Type B pancreatic cell (in vitro differentiated cells): Measurements from ENCODE around the gene WNT9A. TPM values are rescaled to one million over a fixed set of nuclear protein-coding genes. Genes with fewer than 3 reads are reported as not detected.
A peak's percentile ranks its signal among the peaks of the same experiment; 100 is the strongest.
"Not testable (repeated sequence)": the region's sequence is repeated elsewhere in the genome, so short reads cannot be mapped to it uniquely, and the experiment has no call there.

Source experiments
- DNase-seq: peaks from one replicate; pipeline ENCODE4 v3.0.0; 2021; ENCODE audit warnings: mixed read lengths; ENCODE audit not compliant: unreplicated experiment; ENCODE audit errors: extremely low spot score
- H3K27ac Mint-ChIP-seq: 2 replicates; pipeline ENCODE4 v1.8.0; 2021; ENCODE audit warnings: mild to moderate bottlenecking, mixed read lengths
- H3K27me3 Mint-ChIP-seq: 2 replicates; pipeline ENCODE4 v1.8.0; 2021; ENCODE audit warnings: mixed read lengths
- H3K36me3 Mint-ChIP-seq: 2 replicates; pipeline ENCODE4 v1.8.0; 2021; ENCODE audit warnings: mixed read lengths
- H3K4me1 Mint-ChIP-seq: one replicate; pipeline ENCODE4 v1.8.0; 2021; ENCODE audit warnings: mixed read lengths; ENCODE audit not compliant: unreplicated experiment
- H3K4me3 Mint-ChIP-seq: 2 replicates; pipeline ENCODE4 v1.8.0; 2021; ENCODE audit warnings: mild to moderate bottlenecking, mixed read lengths
- H3K9me3 Mint-ChIP-seq: 2 replicates; pipeline ENCODE4 v1.8.0; 2021; ENCODE audit warnings: mixed read lengths
- long read RNA-seq: library from polyadenylated mRNA; unstranded; transcript quantifications from one replicate; pipeline ENCODE4 v2.0.0, GENCODE V29; 2020
- total RNA-seq: library from RNA; stranded (reverse); gene quantifications from 2 replicates; pipeline ENCODE4 v1.2.1, GENCODE V29; 2021; ENCODE audit warnings: low replicate concordance
- TF ChIP-seq, protein P1 (sequence below): fragments of 200-600 bp; sonication (generic); conservative IDR thresholded peaks from 2 replicates; pipeline ENCODE4 v1.5.0; 2021; ENCODE audit warnings: antibody characterized with exemption, mild to moderate bottlenecking

WNT9A gene
- total RNA-seq: 3.0 and 4.3 TPM in 2 replicates
- long read RNA-seq, partial matches to known transcripts: 0 of 1 reads
- long read RNA-seq, other reads (novel, unspliced or antisense): 0 of 1 reads

GRCh38 chr1:227947676-227948492 is at the start of gene WNT9A:
Gene WNT9A (minus strand): TSS chr1:227947932. CDS start chr1:227947887, 45 bp downstream.
- Mint-ChIP-seq H3K4me1 (peaks cover 7% of the 10 kb centered on the region), H3K27me3 (peaks cover 15% of the 10 kb centered on the region), H3K36me3 (no peaks in the 10 kb centered on the region), H3K27ac (peak within 1 kb of the TSS; percentile 76), H3K9me3 (no peaks in the 10 kb centered on the region), H3K4me3 (peak within 1 kb of the TSS; percentile 90)
- TF ChIP-seq, protein P1, sequence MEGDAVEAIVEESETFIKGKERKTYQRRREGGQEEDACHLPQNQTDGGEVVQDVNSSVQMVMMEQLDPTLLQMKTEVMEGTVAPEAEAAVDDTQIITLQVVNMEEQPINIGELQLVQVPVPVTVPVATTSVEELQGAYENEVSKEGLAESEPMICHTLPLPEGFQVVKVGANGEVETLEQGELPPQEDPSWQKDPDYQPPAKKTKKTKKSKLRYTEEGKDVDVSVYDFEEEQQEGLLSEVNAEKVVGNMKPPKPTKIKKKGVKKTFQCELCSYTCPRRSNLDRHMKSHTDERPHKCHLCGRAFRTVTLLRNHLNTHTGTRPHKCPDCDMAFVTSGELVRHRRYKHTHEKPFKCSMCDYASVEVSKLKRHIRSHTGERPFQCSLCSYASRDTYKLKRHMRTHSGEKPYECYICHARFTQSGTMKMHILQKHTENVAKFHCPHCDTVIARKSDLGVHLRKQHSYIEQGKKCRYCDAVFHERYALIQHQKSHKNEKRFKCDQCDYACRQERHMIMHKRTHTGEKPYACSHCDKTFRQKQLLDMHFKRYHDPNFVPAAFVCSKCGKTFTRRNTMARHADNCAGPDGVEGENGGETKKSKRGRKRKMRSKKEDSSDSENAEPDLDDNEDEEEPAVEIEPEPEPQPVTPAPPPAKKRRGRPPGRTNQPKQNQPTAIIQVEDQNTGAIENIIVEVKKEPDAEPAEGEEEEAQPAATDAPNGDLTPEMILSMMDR: no peak
- peak; percentile 77 for DNase-seq

GRCh38 chr1:227996187-227996950 is 48.6 kb upstream of the WNT9A start:
- Mint-ChIP-seq H3K27me3 (peaks cover 58% of the 10 kb centered on the region), H3K4me1 (no peaks in the 10 kb centered on the region), H3K9me3 (no peaks in the 10 kb centered on the region), H3K4me3 (no peak overlapping the region), H3K27ac (no peak overlapping the region), H3K36me3 (no peaks in the 10 kb centered on the region)
- no peak for DNase-seq
- TF ChIP-seq, protein P1: no peak

DNA sequence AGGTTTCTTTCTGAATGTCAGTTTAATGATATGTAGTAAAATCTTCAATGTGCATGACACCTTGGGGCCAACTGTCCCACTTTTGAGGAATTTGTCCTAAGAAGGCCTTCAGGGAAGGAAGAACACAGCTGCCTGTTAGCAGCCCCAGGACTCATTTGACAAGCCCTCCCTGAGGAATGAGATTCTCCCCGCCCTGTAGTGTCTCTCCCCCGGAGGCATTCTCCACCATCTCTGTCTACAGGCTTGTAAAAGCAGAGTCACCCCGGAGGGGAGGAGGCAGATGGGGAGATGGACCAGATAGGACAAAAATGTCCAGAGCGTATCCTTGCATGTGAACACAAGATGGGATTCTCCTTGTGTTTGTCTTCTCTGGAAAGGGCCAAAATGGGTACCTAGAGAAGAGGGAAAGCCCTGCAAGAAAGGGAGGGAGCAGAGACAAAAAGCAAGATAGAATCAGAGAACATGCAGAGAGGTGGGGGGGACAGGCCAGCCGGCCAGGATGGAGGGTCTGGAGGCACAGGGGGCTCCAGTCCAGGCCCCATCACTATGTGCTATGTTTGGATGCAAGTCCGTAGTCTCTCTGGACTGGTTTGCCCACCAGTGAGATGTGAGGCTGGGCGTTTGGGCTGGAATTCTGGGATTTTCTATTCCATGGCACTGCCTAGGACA is 47.0 kb upstream of the WNT9A start:
- no peak overlapping the region for H3K27ac Mint-ChIP-seq
- TF ChIP-seq, protein P1: no peak
- no peaks in the 10 kb centered on the region for H3K36me3 Mint-ChIP-seq
- peak; percentile 47 for DNase-seq
- H3K27me3 Mint-ChIP-seq: peaks cover 50% of the 10 kb centered on the region
- H3K9me3 Mint-ChIP-seq: no peaks in the 10 kb centered on the region
- no peak overlapping the region for H3K4me3 Mint-ChIP-seq
- no peaks in the 10 kb centered on the region for H3K4me1 Mint-ChIP-seq

GRCh38 chr1:227987181-227987580 is 39.4 kb upstream of the WNT9A start:
- no peaks in the 10 kb centered on the region for H3K36me3 Mint-ChIP-seq
- no peaks in the 10 kb centered on the region for H3K4me1 Mint-ChIP-seq
- H3K27ac Mint-ChIP-seq: no peak overlapping the region
- peaks cover 31% of the 10 kb centered on the region for H3K27me3 Mint-ChIP-seq
- DNase-seq: no peak
- H3K4me3 Mint-ChIP-seq: no peak overlapping the region
- no peaks in the 10 kb centered on the region for H3K9me3 Mint-ChIP-seq
- TF ChIP-seq, protein P1: no peak

DNA sequence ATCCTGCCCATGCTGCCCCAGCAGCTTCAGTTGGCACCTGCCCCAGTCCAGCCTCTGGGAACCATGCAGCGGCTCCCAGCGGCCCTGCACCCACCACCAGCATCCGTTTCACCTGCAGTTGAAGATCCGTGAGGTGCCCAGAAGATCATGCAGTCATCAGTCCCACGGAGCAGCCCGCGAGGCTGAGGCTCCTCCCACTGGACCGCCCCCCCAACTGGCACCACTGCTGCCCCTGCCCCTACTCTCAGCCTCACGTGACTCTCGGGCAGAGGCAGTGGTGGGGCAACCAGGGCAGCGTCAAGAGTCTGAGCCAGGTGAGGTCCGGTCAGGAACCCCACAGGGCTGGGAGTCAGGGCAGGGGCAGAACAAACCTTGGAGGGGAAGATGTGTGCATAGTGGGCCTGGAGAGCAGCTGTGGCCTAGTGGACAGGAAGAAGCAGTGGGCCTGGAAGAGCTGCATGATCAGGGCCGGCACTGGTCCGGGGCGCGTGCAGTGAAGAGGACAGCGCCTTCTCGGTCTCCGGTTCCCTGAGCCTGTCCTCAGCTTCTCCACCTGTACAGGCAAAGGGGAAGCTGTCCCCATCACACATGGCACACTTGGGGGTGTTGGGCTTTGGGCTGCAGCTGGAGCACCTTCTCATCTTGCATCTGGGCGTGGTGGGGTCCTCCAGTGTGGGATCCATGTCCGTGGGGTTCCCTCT is 28.0 kb upstream of the WNT9A start:
- not testable (repeated sequence) for H3K27ac Mint-ChIP-seq, H3K4me3 Mint-ChIP-seq, DNase-seq, H3K4me1 Mint-ChIP-seq, H3K9me3 Mint-ChIP-seq, H3K36me3 Mint-ChIP-seq, H3K27me3 Mint-ChIP-seq

GRCh38 chr1:227973724-227974288 is 26.1 kb upstream of the WNT9A start:
- H3K4me3 Mint-ChIP-seq, H3K9me3 Mint-ChIP-seq, H3K27ac Mint-ChIP-seq, H3K36me3 Mint-ChIP-seq, H3K4me1 Mint-ChIP-seq, H3K27me3 Mint-ChIP-seq: not testable (repeated sequence)
- DNase-seq: peak; percentile 65

DNA sequence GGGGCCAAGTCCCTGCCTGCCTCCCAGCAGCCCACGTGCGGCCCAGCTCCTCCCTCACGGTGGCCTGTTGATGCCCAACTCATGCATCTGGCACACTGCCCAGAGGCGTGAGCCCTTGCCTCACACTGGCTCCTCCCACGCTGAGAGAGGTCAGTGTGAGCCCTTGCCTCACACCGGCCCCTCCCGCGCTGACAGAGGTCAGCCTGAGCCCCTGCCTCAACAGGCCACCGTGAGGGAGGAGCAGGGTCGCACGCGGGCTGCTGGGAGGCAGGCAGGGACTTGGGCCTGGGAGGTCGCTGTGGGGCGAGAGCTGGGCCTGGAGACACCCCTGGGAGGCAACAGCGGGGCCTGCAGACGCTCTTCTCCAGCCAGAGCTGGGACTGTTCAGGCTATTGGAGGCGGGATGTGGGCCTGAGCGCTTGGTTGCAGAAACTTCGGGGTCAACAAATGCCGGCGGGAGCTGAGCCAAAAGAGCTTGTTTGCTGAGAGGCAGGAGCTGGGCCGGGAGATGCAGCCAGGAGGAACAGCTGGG is 25.2 kb upstream of the WNT9A start:
- DNase-seq: peak; percentile 57
- H3K27ac Mint-ChIP-seq, H3K36me3 Mint-ChIP-seq, H3K4me1 Mint-ChIP-seq, H3K4me3 Mint-ChIP-seq, H3K27me3 Mint-ChIP-seq, H3K9me3 Mint-ChIP-seq: not testable (repeated sequence)

DNA sequence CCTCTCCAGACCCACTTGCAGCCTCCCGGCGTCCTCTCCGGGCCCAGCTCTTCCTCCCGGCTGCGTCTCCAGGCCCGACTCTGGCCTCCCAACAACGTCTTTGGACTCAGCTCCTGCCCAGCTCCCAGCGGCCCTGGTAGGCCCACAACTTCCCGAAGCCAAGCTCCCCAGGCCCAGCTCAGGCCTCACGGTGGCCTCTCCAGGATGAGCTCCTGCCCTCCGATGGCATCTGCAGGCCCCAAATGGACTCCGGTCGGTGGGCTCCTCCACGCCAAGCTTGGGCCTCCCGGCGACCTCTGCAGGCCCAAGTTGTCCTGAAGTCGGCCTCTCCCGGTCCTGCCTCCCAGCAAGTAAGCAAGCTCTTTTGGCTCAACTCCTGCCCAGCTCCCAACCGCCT is 24.5 kb upstream of the WNT9A start:
- H3K4me1 Mint-ChIP-seq, H3K9me3 Mint-ChIP-seq, H3K27me3 Mint-ChIP-seq, H3K27ac Mint-ChIP-seq, H3K4me3 Mint-ChIP-seq, H3K36me3 Mint-ChIP-seq: not testable (repeated sequence)
- peak; percentile 64 for DNase-seq
